IPS DF 4.7 (cell line): ENCODE measurements around the gene LPIN1.
"Not testable (repeated sequence)": the region's sequence is repeated elsewhere in the genome, so short reads cannot be mapped to it uniquely, and the experiment has no call there.

Experiments
- DNase-seq: peaks from one replicate; pipeline ENCODE4 v3.0.0-alpha.2; 2013; ENCODE audit warnings: low spot score; ENCODE audit errors: extremely low read depth

Gene LPIN1

GRCh38 chr2:11810237-11810977, 64.0 kb downstream of the LPIN1 start:
- no peak for DNase-seq

GRCh38 chr2:11811036-11811654, 64.7 kb downstream of the LPIN1 start:
- DNase-seq, result no peak

DNA sequence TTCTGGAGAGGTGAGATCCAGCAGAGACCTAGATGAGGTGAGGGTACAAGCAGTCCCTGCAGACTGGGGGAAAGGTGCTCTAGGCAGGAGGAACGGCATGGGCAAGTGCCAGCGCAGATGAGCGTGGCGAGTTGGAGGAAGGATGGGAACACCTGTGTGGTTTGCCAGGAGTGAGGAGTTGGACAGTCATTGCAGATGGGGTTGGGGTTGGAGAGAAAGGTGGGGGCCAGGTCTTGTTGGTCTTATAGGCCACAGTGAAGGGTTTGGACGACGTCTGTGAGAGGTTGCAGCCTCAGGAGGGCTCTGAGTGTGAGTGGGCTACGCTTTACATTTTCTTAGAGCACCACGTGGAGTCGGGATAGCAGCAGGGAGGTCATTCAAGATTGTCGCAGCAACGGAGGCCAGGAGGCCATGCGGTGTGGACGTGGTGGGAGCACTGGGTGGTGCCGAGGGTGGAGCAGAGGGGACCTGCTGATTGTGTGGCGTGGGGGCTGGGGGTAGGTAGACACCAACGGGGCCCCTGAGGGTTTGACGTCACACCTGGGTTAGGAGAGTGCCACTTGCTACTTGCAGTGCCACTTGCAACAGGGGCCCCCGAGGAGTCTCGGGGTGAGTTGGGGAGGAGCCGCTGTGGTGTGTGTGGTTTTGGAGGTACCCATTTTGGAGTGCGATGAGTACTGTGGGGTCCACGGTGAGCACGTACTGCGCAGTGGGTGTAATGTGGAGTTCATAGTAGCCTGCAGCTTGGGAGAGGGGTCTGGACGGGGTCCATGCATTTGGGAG, 66.2 kb downstream of the LPIN1 start:
- DNase-seq, result no peak

GRCh38 chr2:11813345-11813744, 66.9 kb downstream of the LPIN1 start:
- not testable (repeated sequence) for DNase-seq

GRCh38 chr2:11813951-11814350, 67.5 kb downstream of the LPIN1 start:
- no peak for DNase-seq

GRCh38 chr2:11814979-11815510, 68.6 kb downstream of the LPIN1 start:
- DNase-seq, result no peak

DNA sequence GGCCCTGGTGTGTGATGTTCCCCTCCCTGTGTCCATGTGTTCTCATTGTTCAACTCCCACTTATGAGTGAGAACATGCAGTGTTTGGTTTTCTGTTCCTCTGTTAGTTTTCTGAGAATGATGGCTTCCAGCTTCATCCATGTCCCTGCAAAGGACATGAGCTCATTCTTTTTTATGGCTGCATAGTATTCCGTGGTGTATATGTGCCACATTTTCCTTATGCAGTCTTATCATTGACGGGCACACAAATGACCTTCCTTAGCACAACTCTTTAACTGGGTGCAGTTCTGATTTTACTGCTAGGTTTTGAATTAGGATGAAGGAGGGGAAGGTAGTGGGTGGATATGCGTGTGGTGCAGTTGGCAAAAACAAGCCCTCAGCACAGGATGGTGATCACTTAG, 70.5 kb downstream of the LPIN1 start:
- DNase-seq, result not testable (repeated sequence)

GRCh38 chr2:11819235-11819729, 72.8 kb downstream of the LPIN1 start:
- DNase-seq, result no peak

DNA sequence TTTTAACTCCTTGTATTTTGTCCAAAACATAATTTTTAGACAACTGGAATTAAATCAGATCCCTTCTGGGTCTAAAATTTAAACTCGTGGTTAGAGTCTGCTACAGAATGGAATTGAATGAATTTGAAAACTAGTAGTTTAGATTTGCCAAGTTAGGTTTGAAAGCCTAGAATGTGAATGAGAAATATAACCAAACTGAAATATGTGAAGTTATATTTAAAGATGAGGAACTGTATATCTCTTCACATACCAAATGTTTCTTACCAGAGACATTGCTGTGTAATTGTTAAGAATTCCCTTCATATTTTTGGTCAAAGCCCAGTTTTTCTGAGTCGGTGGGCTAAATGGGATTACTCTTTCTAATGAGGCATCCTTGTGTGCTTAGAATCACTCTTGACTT, 74.2 kb downstream of the LPIN1 start:
- DNase-seq, result no peak

GRCh38 chr2:11821705-11822104, 75.3 kb downstream of the LPIN1 start:
- DNase-seq, result no peak

- not testable (repeated sequence) for DNase-seq
These were observed 75.9 kb downstream of the LPIN1 start for GRCh38 chr2:11822359-11822745.

DNA sequence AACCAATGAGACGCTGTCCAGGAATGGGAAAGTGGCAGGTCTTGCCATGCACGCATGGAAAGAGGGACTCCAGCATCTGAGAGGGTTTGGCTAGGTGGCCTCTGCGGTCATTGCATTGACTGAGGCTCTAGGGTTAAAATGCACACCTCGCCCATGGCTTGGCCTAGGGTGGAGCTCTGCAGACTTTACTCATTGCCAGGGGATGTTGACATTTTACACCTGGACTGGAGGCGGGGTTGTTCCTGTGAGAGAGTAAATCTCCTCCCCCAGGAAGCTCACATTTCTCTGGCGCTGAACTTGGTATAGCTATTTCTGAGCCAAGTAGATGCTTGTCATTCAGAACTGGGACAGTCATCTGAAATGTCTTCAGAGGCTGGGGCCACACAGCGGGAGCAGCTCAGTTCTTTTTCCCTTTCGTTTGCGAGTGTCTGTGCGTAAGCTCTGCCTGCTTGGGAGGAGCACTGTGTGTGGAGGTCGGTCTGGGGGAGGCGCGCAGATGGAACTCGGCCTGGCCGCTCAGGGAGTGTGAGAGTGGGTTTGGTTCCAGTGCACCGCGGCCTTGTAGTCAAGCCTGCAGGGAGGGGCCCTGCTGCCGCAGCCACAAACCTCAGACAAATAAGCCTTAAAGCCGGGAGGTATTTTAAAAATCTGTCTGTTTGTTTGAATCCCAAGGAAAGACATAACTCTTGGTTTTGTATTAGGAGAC, 76.5 kb downstream of the LPIN1 start:
- DNase-seq, result no peak

GRCh38 chr2:11824901-11825828, 78.7 kb downstream of the LPIN1 start:
- no peak for DNase-seq

DNA sequence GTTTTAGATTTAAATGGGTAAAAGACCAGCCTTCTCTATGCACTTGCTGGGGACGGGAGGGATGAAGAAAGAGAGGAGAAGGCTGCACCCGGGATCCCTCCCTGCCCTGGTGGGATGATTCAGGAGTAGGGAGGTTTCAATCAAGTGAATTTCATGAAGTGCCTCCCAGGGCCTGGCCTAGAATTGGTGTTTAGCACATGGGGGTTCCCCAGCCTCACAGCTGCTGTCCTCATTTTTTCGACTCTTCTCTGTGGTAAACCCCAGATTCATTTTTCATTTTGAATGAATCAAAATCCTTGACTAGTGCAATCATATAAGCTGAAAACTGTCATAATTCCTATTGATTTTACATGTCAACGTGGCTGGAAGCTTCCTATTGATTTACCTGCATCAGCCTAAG, 81.1 kb downstream of the LPIN1 start:
- DNase-seq, result no peak

- no peak for DNase-seq
These were observed 82.5 kb downstream of the LPIN1 start for GRCh38 chr2:11828933-11829323.

- DNase-seq, result peak; percentile 60
These were observed 83.0 kb downstream of the LPIN1 start for GRCh38 chr2:11829324-11829946.

DNA sequence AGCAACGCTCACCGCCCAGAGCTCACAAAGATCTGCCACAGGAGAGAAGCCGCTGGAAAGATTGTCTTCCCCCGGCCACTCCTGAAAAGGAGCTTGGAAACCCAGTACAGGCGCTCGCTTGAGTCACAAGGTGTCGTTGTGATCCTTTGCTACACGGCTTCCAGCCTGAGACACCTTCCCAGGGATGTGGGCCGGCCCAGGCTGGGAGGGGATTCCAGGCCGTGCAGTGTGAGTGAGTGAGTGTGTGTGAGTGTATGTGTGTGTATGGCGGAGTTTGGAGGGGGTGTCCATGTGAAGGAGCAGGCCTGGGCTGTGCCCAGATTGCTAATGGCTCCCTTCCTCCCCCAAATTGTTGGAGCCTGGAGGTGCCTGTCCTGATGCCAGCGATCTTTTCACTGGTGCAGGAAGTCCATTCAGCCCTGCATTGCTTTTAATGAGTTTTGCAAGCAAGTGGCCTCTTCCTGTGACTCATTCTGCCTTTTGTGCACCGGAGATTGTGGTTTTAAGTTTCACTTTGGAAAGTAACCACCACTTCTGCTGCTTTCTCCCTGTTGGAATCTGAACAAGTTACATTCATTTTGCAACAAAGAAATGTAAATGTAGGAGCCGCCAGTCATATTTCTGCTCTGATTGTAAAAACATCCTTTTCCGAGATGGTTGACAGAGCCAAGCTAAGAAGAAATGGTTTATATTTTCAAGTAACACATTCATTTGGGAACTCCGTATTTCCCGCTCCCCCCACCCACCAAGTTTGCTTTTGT, 83.7 kb downstream of the LPIN1 start:
- DNase-seq, result peak; percentile 85

DNA sequence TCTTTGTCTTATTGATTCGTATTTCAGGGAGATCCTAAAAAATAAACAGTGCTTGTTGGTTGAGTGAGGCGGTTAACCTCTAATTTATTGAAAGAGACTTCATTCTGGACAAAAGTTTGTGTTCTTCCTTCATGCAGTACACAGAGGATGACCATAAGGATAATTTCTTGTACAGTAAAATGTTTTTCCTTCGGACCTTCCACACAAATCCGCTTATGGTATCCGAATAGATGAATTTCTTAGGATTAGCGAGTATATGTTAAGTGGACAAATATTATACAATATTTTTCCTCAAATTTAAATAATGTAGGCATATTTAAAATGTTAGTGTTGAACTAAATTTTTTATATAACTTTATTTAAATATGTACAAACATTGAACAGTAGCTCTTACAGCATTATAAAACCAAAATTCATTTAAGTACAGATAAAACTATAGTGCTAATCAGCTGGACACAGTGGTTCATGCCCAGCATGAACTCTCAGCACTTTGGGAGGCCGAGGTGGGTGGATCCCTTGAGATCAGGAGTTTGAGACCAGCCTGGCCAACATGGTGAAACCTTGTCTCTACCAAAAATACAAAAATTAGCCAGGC, 84.4 kb downstream of the LPIN1 start:
- DNase-seq, result no peak

DNA sequence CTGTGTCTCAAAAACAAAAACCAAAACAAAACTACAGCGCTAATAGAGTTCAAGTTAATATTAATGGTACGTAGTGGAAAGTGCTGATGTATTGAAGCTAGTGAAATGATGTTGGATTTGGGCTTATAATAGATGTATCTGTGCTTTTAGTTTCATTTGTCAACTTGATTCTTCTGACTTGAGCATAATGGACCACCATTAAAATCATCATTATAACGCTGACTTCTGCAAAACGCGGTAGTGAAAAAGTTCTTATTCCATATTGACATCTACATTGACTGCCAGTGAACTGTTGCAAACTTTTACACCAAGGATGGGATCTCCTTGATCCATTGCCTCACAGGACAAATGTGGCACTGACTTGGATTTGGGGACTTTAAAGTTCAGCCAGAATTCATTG, 85.0 kb downstream of the LPIN1 start:
- DNase-seq, result no peak
